ENCODE results near the gene FNDC3B.
A peak's percentile ranks its signal among the peaks of the same experiment; 100 is the strongest.

The FNDC3B gene

GRCh38 chr3:172274906-172275305, 235.5 kb downstream of the FNDC3B start:
- no peaks in the 10 kb centered on the region for H4K20me1 ChIP-seq (ENCODE audit: insufficient read depth, low read length, poor library complexity, severe bottlenecking)
- no peaks in the 10 kb centered on the region for H3K9me3 ChIP-seq (ENCODE audit: insufficient read depth, low read depth, low read length)
- no peak overlapping the region for H3K4me2 ChIP-seq (ENCODE audit: low read depth, low read length, poor library complexity, severe bottlenecking)
- TF ChIP-seq CTCF (conservative IDR thresholded peaks at IDR 0.05; ENCODE audit: low read length): no peak
- no peak for TF ChIP-seq EZH2phosphoT487 (IDR thresholded peaks at IDR 0.05; ENCODE audit: borderline replicate concordance)
- H3K4me1 ChIP-seq (ENCODE audit: insufficient read depth, low read length, poor library complexity, severe bottlenecking): peaks cover 4% of the 10 kb centered on the region
- no peaks in the 10 kb centered on the region for H3F3A ChIP-seq (ENCODE audit: low read depth)
- H3K27me3 ChIP-seq (ENCODE audit: insufficient read depth, low read length, poor library complexity, severe bottlenecking): no peaks in the 10 kb centered on the region
- H3K9me2 ChIP-seq (replicated peaks; ENCODE audit: low read depth, low read length): no peaks in the 10 kb centered on the region
- H3K36me3 ChIP-seq (ENCODE audit: insufficient read depth, low read length): peaks cover 3% of the 10 kb centered on the region; the same call in 1 of the 2 replicates
- H2AFZ ChIP-seq (ENCODE audit: low read length): no peak overlapping the region
- no peaks in the 10 kb centered on the region for H3K79me2 ChIP-seq (ENCODE audit: insufficient read depth, low read length)
- no peak overlapping the region for H3K9ac ChIP-seq (ENCODE audit: low read depth, low read length, poor library complexity, severe bottlenecking)
- no peak overlapping the region for H3K4me3 ChIP-seq (ENCODE audit: low read length, poor library complexity, severe bottlenecking)

- Histone ChIP-seq H3K9me3 (ENCODE audit: insufficient read depth, low read depth, low read length) (no peaks in the 10 kb centered on the region), H2AFZ (ENCODE audit: low read length) (no peak overlapping the region), H3K79me2 (ENCODE audit: insufficient read depth, low read length) (no peaks in the 10 kb centered on the region), H3F3A (ENCODE audit: low read depth) (no peaks in the 10 kb centered on the region), H3K4me3 (ENCODE audit: low read length, poor library complexity, severe bottlenecking) (no peak overlapping the region), H3K9me2 (replicated peaks; ENCODE audit: low read depth, low read length) (no peaks in the 10 kb centered on the region), H3K36me3 (ENCODE audit: insufficient read depth, low read length) (no peaks in the 10 kb centered on the region), H3K9ac (ENCODE audit: low read depth, low read length, poor library complexity, severe bottlenecking) (no peak overlapping the region), H4K20me1 (ENCODE audit: insufficient read depth, low read length, poor library complexity, severe bottlenecking) (no peaks in the 10 kb centered on the region), H3K4me1 (ENCODE audit: insufficient read depth, low read length, poor library complexity, severe bottlenecking) (peaks cover 4% of the 10 kb centered on the region), H3K4me2 (ENCODE audit: low read depth, low read length, poor library complexity, severe bottlenecking) (no peak overlapping the region), H3K27me3 (ENCODE audit: insufficient read depth, low read length, poor library complexity, severe bottlenecking) (no peaks in the 10 kb centered on the region)
- no peak for TF ChIP-seq CTCF (conservative IDR thresholded peaks at IDR 0.05; ENCODE audit: low read length)
Observed at GRCh38 chr3:172275586-172275985, 236.2 kb downstream of the FNDC3B start.

GRCh38 chr3:172276103-172276502, 236.7 kb downstream of the FNDC3B start:
- H3K4me1 ChIP-seq (ENCODE audit: insufficient read depth, low read length, poor library complexity, severe bottlenecking): peaks cover 4% of the 10 kb centered on the region
- H2AFZ ChIP-seq (ENCODE audit: low read length): no peak overlapping the region
- H3K27me3 ChIP-seq (ENCODE audit: insufficient read depth, low read length, poor library complexity, severe bottlenecking): no peaks in the 10 kb centered on the region
- no peaks in the 10 kb centered on the region for H3K36me3 ChIP-seq (ENCODE audit: insufficient read depth, low read length)
- H3K9me3 ChIP-seq (ENCODE audit: insufficient read depth, low read depth, low read length): no peaks in the 10 kb centered on the region
- H3K9me2 ChIP-seq (replicated peaks; ENCODE audit: low read depth, low read length): no peaks in the 10 kb centered on the region
- no peaks in the 10 kb centered on the region for H3F3A ChIP-seq (ENCODE audit: low read depth)
- H3K79me2 ChIP-seq (ENCODE audit: insufficient read depth, low read length): no peaks in the 10 kb centered on the region
- TF ChIP-seq EZH2phosphoT487 (IDR thresholded peaks at IDR 0.05; ENCODE audit: borderline replicate concordance): no peak
- peak; percentile 48 for TF ChIP-seq CTCF (conservative IDR thresholded peaks at IDR 0.05; ENCODE audit: low read length)
- H3K9ac ChIP-seq (ENCODE audit: low read depth, low read length, poor library complexity, severe bottlenecking): no peak overlapping the region
- no peaks in the 10 kb centered on the region for H4K20me1 ChIP-seq (ENCODE audit: insufficient read depth, low read length, poor library complexity, severe bottlenecking)
- H3K4me2 ChIP-seq (ENCODE audit: low read depth, low read length, poor library complexity, severe bottlenecking): no peak overlapping the region
- no peak overlapping the region for H3K4me3 ChIP-seq (ENCODE audit: low read length, poor library complexity, severe bottlenecking)

All from Loucy (cell line).